Measurements from ENCODE around the gene PLEKHG4B. TPM values are rescaled to one million over a fixed set of nuclear protein-coding genes. Genes with fewer than 3 reads are reported as not detected.
"Not testable (repeated sequence)": the region's sequence is repeated elsewhere in the genome, so short reads cannot be mapped to it uniquely, and the experiment has no call there.

Gene PLEKHG4B
- total RNA-seq, 1 experiment from 2014 or later: 0.02 TPM

GRCh38 chr5:164244-164643 is 72.3 kb downstream of the PLEKHG4B start (continued):
- TF ChIP-seq CTCF (IDR thresholded peaks at IDR 0.05 in 2 of 3, conservative IDR thresholded peaks at IDR 0.05 in 1 of 3; ENCODE audit: borderline replicate concordance in 1 of 3, insufficient read depth in 1 of 3, low read depth in 2 of 3, low read length in 2 of 3): no peak
- TF ChIP-seq ZNF274 (IDR thresholded peaks at IDR 0.05; ENCODE audit: low read depth, low read length): no peak
- TF ChIP-seq POLR2A (IDR thresholded peaks at IDR 0.05; ENCODE audit: borderline replicate concordance, extremely low read depth, insufficient read depth, insufficient read length): no peak
- no peak for TF ChIP-seq CBX3 (IDR thresholded peaks at IDR 0.05; ENCODE audit: low read depth)
- no peak for TF ChIP-seq ATF3 (IDR thresholded peaks at IDR 0.05)

- H3K9ac ChIP-seq (ENCODE audit: low read length); H3K4me1 ChIP-seq (ENCODE audit: control insufficient read depth in 1 of 2, insufficient read depth in 2 of 2, low read length in 2 of 2); POLR2A ChIA-PET; H3K27ac ChIP-seq (ENCODE audit: low read depth, low read length); H3K27me3 ChIP-seq (ENCODE audit: insufficient read depth, low read length); ATAC-seq; H3K36me3 ChIP-seq (ENCODE audit: control insufficient read depth in 1 of 2, insufficient read depth in 2 of 2, low read length in 2 of 2); BruUV-seq (replicated peaks); H3K9me3 ChIP-seq (ENCODE audit: control insufficient read depth in 1 of 2, insufficient read depth in 1 of 2, low read depth in 1 of 2, low read length in 2 of 2); H3K4me2 ChIP-seq (ENCODE audit: low read length); DNase-seq (ENCODE audit: low read depth, low spot score); H3K4me3 ChIP-seq (replicated peaks in 1 of 2; ENCODE audit: low read depth in 1 of 2, low read length in 2 of 2); H4K20me1 ChIP-seq (ENCODE audit: insufficient read depth); H3K9me2 ChIP-seq (ENCODE audit: insufficient read depth); H2AFZ ChIP-seq (ENCODE audit: low read depth, low read length, poor library complexity, severe bottlenecking); H3K79me2 ChIP-seq (ENCODE audit: insufficient read depth, low read length); RAD21 ChIA-PET (ENCODE audit: low non-redundant PET in 1 of 2, low total read pairs in 2 of 2, uncharacterized antibody in 2 of 2, unreplicated experiment in 2 of 2); CTCF ChIA-PET; intact Hi-C loops (cut with micrococcal nuclease): not testable (repeated sequence)
These were observed 72.8 kb downstream of the PLEKHG4B start for GRCh38 chr5:164783-165182.

Measured in HCT116 (cell line).